SK-N-SH (cell line): ENCODE measurements around the gene MED27. TPM values are rescaled to one million over a fixed set of nuclear protein-coding genes. Genes with fewer than 3 reads are reported as not detected.

Source experiments
- polyA plus RNA-seq, 3 experiments: library from polyadenylated mRNA; depleted of rRNA; stranded (reverse); fragments of >200 nt; gene quantifications; 2 replicates each; pipeline ENCODE4 v1.2.3, GENCODE V29; 2012

MED27 gene
- polyA plus RNA-seq, 1 of the 3 experiments (the other 2 are of a cell fraction), result 35.0 TPM

Other genes with a start within 250 kb of the MED27 start
- 5.1 and 6.1 TPM in 2 replicates for gene NTNG2, start 82.2 kb upstream of the MED27 start, polyA plus RNA-seq (2012; rRNA removed)